Epithelial cell of esophagus (primary cell): ENCODE measurements around the gene RAB6D.
"Not testable (repeated sequence)": the region's sequence is repeated elsewhere in the genome, so short reads cannot be mapped to it uniquely, and the experiment has no call there.

Source experiments
- DNase-seq: peaks from one replicate; pipeline ENCODE4 v3.0.0; 2010; ENCODE audit warnings: low read depth
- H3K4me3 ChIP-seq: 2 replicates; pipeline ENCODE4 v1.5.1; 2011; ENCODE audit warnings: mild to moderate bottlenecking, low read length, control low read depth
- CTCF ChIP-seq: IDR thresholded peaks from 2 replicates; pipeline ENCODE4 v1.5.1; 2011; ENCODE audit warnings: low read depth, mild to moderate bottlenecking, low read length, control low read depth, inconsistent platforms; ENCODE audit not compliant: insufficient read depth; ENCODE audit errors: missing control alignments

The RAB6D gene

GRCh38 chr2:131369954-131370353 lies 6.0 kb upstream of the RAB6D start:
- no peak for TF ChIP-seq CTCF
- no peak for DNase-seq
- no peak overlapping the region for H3K4me3 ChIP-seq

- H3K4me3 ChIP-seq, DNase-seq: not testable (repeated sequence)
Measured at GRCh38 chr2:131368493-131369066, 4.6 kb upstream of the RAB6D start.

DNA sequence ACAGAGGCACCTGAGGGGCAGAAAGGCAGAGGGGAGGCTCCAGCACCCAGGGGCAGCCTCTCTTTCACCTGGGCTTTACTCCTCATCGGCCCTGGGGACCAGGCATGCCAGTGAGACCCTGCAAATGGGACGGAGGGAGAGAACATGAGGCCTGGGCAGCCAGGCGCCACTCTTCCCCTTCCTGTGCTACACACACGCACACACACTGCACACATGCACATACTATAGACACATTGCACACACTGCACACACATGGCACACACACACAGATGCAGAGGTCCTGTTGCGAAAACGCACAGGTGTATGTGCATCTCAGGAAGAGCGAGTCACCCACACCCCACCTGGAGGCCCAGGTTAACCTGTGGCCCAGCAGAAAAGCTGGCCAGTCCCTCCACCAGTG lies 3.4 kb upstream of the RAB6D start:
- DNase-seq: no peak
- no peak overlapping the region for H3K4me3 ChIP-seq
- no peak for TF ChIP-seq CTCF

DNA sequence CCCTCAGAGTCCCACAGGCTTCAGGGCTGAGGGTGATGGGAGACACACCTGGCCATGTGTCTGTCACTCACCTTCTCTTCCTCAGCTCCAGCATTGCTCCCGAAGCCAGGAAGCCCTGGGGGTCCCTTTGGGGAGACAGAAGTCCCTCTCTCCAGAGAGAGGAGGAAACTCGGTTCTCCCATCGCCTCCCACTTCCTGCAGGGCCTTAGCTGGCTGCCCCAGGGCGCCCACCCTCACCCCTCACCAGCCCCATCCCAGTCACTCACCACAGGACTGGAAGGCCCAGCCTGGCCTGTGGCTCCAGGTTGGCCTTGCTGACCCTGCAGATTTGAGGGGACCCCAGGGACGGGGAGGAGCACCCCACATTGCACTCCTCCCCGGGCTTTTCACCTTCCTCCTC lies 2.7 kb upstream of the RAB6D start:
- DNase-seq: no peak
- no peak for TF ChIP-seq CTCF
- H3K4me3 ChIP-seq: no peak overlapping the region

- no peak for TF ChIP-seq CTCF
- DNase-seq: no peak
- no peak overlapping the region for H3K4me3 ChIP-seq
Measured at GRCh38 chr2:131365452-131365851, 1.5 kb upstream of the RAB6D start.

DNA sequence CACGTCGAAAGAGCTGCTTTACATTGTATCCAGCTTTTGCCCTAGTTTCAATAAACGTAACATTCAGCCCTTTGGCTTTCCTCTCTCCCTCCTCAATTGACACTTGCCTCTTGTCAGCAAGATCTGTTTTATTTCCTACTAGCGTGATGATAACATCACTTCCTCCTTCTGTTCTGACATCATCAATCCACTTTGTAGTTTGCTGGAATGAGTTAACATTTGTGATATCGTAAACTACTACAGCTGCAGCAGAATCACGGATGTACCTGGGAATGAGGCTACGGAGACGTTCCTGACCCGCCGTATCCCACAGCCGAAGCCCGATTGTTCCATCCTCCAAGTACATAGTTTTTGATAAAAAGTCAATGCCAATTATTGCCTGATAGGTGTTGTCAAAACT lies 755 bp downstream of the RAB6D start:
- H3K4me3 ChIP-seq, DNase-seq: not testable (repeated sequence)

- DNase-seq, H3K4me3 ChIP-seq: not testable (repeated sequence)
Measured at GRCh38 chr2:131361773-131362172, 2.2 kb downstream of the RAB6D start.

GRCh38 chr2:131353167-131353697 lies 10.7 kb downstream of the RAB6D start:
- H3K4me3 ChIP-seq, DNase-seq: not testable (repeated sequence)

DNA sequence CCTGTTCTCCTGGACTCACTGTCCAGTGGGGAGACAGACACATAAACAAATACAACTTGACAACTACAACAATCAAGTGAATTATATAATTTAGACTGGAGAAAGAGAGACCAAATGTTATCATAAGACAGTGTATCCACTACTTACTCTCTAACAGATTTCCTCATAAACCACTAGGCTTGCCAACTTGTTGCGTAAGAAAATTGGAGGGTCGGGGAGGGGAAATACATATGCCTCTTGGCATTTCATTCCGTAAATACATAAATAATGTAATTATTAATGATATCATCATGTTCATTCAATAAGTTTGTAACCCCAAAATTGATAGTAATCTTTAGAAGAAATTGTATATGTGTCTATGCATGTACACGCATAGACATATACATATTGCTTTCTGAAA lies 14.9 kb downstream of the RAB6D start:
- no peak for TF ChIP-seq CTCF
- no peak overlapping the region for H3K4me3 ChIP-seq
- DNase-seq: no peak

DNA sequence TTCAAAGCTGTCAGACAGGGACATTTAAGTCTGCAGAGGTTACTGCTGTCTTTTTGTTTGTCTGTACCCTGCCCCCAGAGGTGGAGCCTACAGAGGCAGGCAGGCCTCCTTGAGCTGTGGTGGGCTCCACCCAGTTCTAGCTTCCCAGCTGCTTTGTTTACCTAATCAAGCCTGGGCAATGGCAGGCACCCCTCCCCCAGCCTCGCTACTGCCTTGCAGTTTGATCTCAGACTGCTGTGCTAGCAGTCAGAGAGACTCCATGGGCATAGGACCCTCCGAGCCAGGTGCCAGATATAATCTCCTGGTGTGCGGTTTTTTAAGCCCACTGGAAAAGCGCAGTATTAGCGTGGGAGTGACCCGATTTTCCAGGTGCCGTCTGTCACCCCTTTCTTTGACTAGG lies 16.9 kb downstream of the RAB6D start:
- not testable (repeated sequence) for DNase-seq, H3K4me3 ChIP-seq

- not testable (repeated sequence) for DNase-seq, H3K4me3 ChIP-seq
Measured at GRCh38 chr2:131339307-131339706, 24.7 kb downstream of the RAB6D start.
